ENCODE results near the gene SHROOM2. TPM values are rescaled to one million over a fixed set of nuclear protein-coding genes. Genes with fewer than 3 reads are reported as not detected.

SHROOM2 gene, protein sequence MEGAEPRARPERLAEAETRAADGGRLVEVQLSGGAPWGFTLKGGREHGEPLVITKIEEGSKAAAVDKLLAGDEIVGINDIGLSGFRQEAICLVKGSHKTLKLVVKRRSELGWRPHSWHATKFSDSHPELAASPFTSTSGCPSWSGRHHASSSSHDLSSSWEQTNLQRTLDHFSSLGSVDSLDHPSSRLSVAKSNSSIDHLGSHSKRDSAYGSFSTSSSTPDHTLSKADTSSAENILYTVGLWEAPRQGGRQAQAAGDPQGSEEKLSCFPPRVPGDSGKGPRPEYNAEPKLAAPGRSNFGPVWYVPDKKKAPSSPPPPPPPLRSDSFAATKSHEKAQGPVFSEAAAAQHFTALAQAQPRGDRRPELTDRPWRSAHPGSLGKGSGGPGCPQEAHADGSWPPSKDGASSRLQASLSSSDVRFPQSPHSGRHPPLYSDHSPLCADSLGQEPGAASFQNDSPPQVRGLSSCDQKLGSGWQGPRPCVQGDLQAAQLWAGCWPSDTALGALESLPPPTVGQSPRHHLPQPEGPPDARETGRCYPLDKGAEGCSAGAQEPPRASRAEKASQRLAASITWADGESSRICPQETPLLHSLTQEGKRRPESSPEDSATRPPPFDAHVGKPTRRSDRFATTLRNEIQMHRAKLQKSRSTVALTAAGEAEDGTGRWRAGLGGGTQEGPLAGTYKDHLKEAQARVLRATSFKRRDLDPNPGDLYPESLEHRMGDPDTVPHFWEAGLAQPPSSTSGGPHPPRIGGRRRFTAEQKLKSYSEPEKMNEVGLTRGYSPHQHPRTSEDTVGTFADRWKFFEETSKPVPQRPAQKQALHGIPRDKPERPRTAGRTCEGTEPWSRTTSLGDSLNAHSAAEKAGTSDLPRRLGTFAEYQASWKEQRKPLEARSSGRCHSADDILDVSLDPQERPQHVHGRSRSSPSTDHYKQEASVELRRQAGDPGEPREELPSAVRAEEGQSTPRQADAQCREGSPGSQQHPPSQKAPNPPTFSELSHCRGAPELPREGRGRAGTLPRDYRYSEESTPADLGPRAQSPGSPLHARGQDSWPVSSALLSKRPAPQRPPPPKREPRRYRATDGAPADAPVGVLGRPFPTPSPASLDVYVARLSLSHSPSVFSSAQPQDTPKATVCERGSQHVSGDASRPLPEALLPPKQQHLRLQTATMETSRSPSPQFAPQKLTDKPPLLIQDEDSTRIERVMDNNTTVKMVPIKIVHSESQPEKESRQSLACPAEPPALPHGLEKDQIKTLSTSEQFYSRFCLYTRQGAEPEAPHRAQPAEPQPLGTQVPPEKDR (N-terminal part only)
- under 0.01 TPM in 2 replicates for total RNA-seq

DNA sequence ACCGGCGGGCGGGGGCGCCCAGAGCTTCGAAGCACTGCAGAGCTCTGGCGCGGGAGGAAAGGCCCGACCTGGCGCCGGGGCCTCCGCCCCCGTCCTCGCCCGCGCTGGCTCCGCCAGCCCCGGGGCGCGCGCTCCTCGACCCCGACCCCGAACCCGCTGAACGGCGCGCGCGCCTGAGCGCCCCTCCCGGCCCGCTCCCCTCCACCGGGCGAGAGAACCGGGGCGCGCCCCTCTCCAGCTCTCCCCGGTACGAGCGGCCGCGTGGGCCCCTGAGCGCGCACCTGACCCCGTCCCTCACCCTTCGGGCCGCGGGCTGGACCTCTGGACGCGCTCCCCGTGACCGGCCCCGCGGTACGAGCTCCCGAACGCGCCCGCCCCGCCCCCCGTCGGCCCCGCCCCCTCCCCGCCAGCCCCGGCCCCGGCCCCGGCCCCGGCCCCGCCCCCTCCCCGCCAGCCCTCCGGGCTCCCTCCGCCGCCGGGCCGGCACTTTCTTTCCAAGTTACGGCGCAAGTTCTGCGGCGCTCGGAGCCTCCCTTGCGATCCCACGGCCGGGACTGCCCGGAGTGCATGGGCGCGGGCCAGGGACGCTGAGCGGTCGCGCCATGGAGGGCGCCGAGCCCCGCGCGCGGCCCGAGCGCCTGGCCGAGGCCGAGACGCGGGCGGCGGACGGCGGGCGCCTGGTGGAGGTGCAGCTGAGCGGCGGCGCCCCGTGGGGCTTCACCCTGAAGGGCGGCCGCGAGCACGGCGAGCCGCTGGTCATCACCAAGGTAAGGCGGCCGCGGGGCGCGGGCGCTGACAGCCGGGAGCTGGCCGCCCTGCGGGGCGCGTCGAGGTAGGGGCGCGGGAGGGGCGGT lies at the start of gene SHROOM2:
Gene SHROOM2 (plus strand): TSS at position 486 of the 854 bp plus-strand sequence. CDS start 117 bp downstream, at position 603.

DNA sequence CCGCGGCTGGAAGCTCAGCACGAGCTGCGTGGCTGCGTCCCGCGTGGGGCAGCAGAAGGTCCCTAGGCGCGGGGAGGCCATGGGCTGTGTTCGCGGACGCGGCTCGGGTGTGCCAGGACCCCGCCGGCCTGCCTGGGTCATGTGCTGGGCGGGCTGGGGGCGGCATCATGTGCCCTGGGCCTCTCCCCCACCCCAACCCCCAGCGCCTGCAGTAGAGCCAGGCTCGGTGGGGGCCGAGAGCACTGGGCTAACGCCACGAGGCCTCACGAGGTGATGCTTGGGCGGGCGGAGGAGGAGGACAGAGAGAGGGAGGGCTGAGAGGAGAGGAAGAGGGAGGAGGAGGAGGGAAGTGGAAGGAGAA lies 20.5 kb upstream of the SHROOM2 start, which contains the start of gene GPR143:
Gene GPR143 (minus strand): TSS at position 111 of the 361 bp plus-strand sequence. CDS start 30 bp downstream, at position 81.

DNA sequence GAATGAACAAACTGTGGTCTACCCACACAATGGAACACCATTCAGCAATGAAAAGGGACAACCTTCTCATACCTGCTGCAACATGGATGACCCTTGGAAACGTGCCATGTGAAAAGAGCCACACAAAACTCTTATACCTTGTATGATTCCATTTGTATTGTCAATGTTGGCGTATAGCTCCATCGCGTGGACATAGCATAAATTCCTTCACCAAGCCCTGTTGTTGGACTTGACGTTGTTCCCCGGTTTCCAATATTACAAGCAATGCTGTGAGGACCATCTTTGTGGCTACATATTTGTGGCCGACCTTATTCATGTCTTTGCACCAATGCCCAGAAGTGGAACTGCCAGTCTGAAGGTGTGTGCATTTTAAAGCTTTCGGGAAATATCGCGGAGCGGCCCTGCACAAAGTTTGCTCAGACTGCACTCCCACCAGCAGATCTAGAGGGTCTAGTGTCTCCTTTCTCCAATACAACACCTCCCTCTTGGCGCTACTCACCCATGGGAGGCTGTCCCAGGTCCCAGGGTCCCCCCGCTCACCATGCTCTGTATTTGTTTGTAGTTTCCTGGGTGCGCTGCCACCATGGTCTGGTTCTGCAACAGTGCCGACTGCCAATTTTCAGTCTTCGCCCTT lies 180.7 kb downstream of the SHROOM2 start, which contains the start of gene CLDN34:
Gene CLDN34 (plus strand): TSS at position 584 of the 634 bp plus-strand sequence. CDS start 0 bp downstream, at position 584.

Other genes starting within 250 kb of the SHROOM2 start
- gene GPR143, start 20.6 kb upstream of the SHROOM2 start, total RNA-seq: not detected in 2 replicates
- gene CLDN34, start 180.9 kb downstream of the SHROOM2 start, total RNA-seq: not detected in 2 replicates